ENCODE results near the gene DMRT1.
"Not testable (repeated sequence)": the region's sequence is repeated elsewhere in the genome, so short reads cannot be mapped to it uniquely, and the experiment has no call there.

DMRT1 gene

GRCh38 chr9:860706-861105 lies 19.2 kb downstream of the DMRT1 start:
- no peak for DNase-seq

GRCh38 chr9:861525-861924 lies 20.0 kb downstream of the DMRT1 start:
- DNase-seq = not testable (repeated sequence)

- peak in 1 of 5 experiments; percentile 20 for DNase-seq
Measured at GRCh38 chr9:875119-875962, 33.8 kb downstream of the DMRT1 start.

- DNase-seq = no peak
Measured at GRCh38 chr9:876425-876824, 34.9 kb downstream of the DMRT1 start.

GRCh38 chr9:878239-878638 lies 36.7 kb downstream of the DMRT1 start:
- no peak for DNase-seq

GRCh38 chr9:880725-881124 lies 39.2 kb downstream of the DMRT1 start:
- DNase-seq = peak in 1 of 5 experiments; percentile 72

GRCh38 chr9:882416-882924 lies 41.0 kb downstream of the DMRT1 start:
- peak in 1 of 5 experiments; percentile 22 for DNase-seq

GRCh38 chr9:883011-883410 lies 41.5 kb downstream of the DMRT1 start:
- DNase-seq = no peak

GRCh38 chr9:886886-887285 lies 45.4 kb downstream of the DMRT1 start:
- no peak for DNase-seq

GRCh38 chr9:892123-892522 lies 50.6 kb downstream of the DMRT1 start:
- DNase-seq = no peak

- DNase-seq = no peak
Measured at GRCh38 chr9:893115-893514, 51.6 kb downstream of the DMRT1 start.

- DNase-seq = peak in 4 of 5 experiments; percentile 8 to 74 (median 21)
Measured at GRCh38 chr9:893843-894420, 52.4 kb downstream of the DMRT1 start.

- no peak for DNase-seq
Measured at GRCh38 chr9:899440-900184, 58.1 kb downstream of the DMRT1 start.

GRCh38 chr9:903886-904285 lies 62.4 kb downstream of the DMRT1 start:
- no peak for DNase-seq

- no peak for DNase-seq
Measured at GRCh38 chr9:905906-906305, 64.4 kb downstream of the DMRT1 start.

GRCh38 chr9:908536-909205 lies 67.2 kb downstream of the DMRT1 start:
- no peak for DNase-seq

- no peak for DNase-seq
Measured at GRCh38 chr9:911005-911404, 69.5 kb downstream of the DMRT1 start.

- DNase-seq = no peak
Measured at GRCh38 chr9:912776-913175, 71.3 kb downstream of the DMRT1 start.

- not testable (repeated sequence) for DNase-seq
Measured at GRCh38 chr9:913526-913925, 72.0 kb downstream of the DMRT1 start.

GRCh38 chr9:917730-918129 lies 76.2 kb downstream of the DMRT1 start:
- no peak for DNase-seq

GRCh38 chr9:920927-921326 lies 79.4 kb downstream of the DMRT1 start:
- no peak for DNase-seq

GRCh38 chr9:922171-922570 lies 80.7 kb downstream of the DMRT1 start:
- no peak for DNase-seq

GRCh38 chr9:922731-923130 lies 81.2 kb downstream of the DMRT1 start:
- no peak for DNase-seq
